ENCODE results near the gene PIP5K1A.

PIP5K1A gene

DNA sequence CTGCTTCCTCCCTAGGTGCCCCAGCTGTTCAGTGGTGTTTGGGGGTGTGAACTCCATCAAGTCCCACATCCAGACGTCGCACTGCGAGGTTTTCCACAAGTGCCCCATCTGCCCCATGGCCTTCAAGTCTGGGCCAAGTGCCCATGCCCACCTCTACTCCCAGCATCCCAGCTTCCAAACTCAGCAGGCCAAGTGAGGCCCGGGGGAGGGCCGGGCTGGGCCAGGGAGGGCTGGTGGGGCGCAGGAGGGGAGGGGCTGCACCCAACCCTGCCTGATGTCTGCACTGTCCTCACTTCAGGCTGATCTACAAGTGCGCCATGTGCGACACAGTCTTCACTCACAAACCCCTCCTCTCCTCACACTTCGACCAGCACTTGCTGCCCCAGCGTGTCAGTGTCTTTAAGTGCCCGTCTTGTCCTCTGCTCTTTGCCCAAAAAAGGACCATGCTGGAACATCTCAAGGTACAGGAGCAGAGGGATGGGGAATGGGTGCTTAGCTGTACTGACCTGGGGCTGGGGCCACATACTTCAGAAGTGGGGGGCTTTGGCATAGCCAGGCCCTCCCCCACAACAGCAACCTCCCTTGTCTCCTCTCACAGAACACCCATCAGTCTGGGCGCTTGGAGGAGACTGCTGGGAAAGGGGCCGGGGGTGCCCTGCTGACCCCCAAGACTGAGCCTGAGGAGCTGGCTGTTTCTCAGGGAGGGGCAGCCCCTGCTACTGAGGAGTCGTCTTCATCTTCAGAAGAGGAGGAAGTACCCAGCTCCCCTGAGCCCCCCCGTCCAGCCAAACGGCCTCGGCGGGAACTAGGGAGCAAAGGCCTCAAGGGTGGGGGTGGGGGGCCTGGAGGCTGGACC, 91.0 kb downstream of the PIP5K1A start:
- DNase-seq: no peak

DNA sequence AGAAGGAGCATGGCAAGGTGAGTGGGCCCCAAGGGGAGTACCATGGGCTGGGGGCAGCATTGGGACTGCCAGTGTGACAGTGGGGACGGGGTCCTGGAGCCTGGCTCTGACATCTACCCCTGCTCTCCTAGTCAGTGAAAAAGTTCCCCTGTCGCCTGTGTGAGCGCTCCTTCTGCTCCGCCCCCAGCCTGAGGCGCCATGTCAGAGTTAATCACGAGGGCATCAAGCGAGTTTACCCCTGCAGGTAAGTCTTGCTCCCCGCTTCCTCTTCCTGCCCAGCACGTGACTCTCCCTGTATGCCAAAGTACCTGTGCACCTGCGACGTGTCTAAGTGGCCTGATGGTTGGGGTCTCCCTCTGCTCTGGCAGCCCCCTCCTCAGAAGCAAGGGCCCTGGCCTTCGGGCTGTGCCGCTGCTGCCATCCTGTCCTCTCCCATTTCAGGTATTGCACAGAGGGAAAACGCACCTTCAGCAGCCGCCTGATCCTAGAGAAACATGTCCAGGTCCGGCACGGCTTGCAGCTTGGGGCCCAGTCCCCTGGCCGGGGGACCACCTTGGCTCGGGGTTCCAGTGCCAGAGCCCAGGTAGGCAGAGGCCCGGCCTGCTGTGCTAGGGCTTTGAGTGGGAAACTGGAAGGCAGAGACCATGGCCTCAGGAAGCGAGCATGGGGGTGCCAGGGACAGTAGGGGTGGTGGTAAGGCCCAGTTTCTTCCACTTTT, 91.8 kb downstream of the PIP5K1A start:
- DNase-seq: no peak

GRCh38 chr1:151290709-151291303, 92.5 kb downstream of the PIP5K1A start:
- no peak for DNase-seq

GRCh38 chr1:151292207-151293030, 94.1 kb downstream of the PIP5K1A start:
- DNase-seq: no peak

- no peak for DNase-seq
Observed at GRCh38 chr1:151293093-151293492, 94.7 kb downstream of the PIP5K1A start.

GRCh38 chr1:151294742-151295462, 96.5 kb downstream of the PIP5K1A start:
- DNase-seq: no peak
